Ascending aorta (tissue), 2 donors: ENCODE results near the gene TSNAXIP1. TPM values are rescaled to one million over a fixed set of nuclear protein-coding genes. Genes with fewer than 3 reads are reported as not detected.

Experiments
- DNase-seq, 2 donors: peaks; one replicate each; pipeline ENCODE4 v3.0.0-alpha.2; 2019; ENCODE audit warnings: low spot score in 2 of 2
- H3K27ac ChIP-seq, 2 donors: fragments of 200-600 bp; sonication (generic); one replicate each; pipeline ENCODE4 v1.5.1; 2016 to 2017; ENCODE audit warnings: mild to moderate bottlenecking in 1 of 2
- H3K27me3 ChIP-seq: fragments of 200-600 bp; sonication (generic); one replicate; pipeline ENCODE4 v1.5.1; 2017
- H3K36me3 ChIP-seq, 2 donors: fragments of 200-600 bp; sonication (generic); one replicate each; pipeline ENCODE4 v1.5.1; 2016
- H3K4me1 ChIP-seq, 2 donors: fragments of 200-600 bp; sonication (generic); one replicate each; pipeline ENCODE4 v1.5.1; 2016 to 2017; ENCODE audit warnings: mild to moderate bottlenecking in 1 of 2
- H3K4me3 ChIP-seq, 2 donors: fragments of 200-600 bp; sonication (generic); one replicate each; pipeline ENCODE4 v1.5.1; 2016 to 2017; ENCODE audit warnings: mild to moderate bottlenecking in 1 of 2
- H3K9me3 ChIP-seq, 2 donors: fragments of 200-600 bp; sonication (generic); one replicate each; pipeline ENCODE4 v1.5.1; 2016
- intact Hi-C: fragments of 100-400 bp; cut with DNase I; formaldehyde crosslinking; loops from one replicate; pipeline ENCODE4 v1.15.1; 2023
- total RNA-seq: library from RNA; depleted of rRNA; stranded (reverse); fragments of >200 nt; gene quantifications from one replicate; pipeline ENCODE4 v1.1.0, GENCODE V29; 2016
- TF ChIP-seq, protein P1 (sequence below), 3 experiments: fragments of 200-600 bp in 2 of 3; fragments of 450-650 bp in 1 of 3; sonication (generic) in 2 of 3; IDR thresholded peaks; one replicate each; pipeline ENCODE4 v1.5.1; 2016 to 2019; ENCODE audit warnings: antibody characterized with exemption in 3 of 3, mild to moderate bottlenecking in 1 of 3, moderate library complexity in 1 of 3

Gene TSNAXIP1
- total RNA-seq, 1 donor from 2014 or later = 5.4 TPM

DNA sequence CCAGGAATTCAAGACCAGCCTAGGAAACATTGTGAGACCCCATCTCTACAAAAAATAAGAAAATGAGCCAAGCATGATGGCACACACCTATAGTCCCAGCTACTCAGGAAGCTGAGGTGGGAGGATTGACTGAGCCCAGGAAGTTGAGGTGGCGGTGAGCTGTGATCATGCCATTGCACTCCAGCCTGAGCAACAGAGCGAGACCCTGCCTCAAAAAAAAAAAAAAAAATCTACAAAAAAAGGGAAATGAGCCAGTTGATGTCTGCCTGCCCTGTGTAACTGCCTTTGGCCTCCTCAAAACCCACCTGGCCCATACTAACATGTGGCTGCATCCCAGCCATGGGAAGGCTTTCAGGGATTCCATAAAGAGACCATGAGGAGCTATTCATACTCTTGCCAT, 4.8 kb upstream of the TSNAXIP1 start:
- H3K27me3 ChIP-seq = no peaks in the 10 kb centered on the region
- no peaks in the 10 kb centered on the region for H3K9me3 ChIP-seq
- intact Hi-C loops = loop anchor here (10.0 kb wide), 1 partner anchor 557 kb away; the partner anchor contains the start of genes FHOD1 and SLC9A5
- TF ChIP-seq, protein P1, sequence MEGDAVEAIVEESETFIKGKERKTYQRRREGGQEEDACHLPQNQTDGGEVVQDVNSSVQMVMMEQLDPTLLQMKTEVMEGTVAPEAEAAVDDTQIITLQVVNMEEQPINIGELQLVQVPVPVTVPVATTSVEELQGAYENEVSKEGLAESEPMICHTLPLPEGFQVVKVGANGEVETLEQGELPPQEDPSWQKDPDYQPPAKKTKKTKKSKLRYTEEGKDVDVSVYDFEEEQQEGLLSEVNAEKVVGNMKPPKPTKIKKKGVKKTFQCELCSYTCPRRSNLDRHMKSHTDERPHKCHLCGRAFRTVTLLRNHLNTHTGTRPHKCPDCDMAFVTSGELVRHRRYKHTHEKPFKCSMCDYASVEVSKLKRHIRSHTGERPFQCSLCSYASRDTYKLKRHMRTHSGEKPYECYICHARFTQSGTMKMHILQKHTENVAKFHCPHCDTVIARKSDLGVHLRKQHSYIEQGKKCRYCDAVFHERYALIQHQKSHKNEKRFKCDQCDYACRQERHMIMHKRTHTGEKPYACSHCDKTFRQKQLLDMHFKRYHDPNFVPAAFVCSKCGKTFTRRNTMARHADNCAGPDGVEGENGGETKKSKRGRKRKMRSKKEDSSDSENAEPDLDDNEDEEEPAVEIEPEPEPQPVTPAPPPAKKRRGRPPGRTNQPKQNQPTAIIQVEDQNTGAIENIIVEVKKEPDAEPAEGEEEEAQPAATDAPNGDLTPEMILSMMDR (IDR thresholded peaks at IDR 0.05) = no peak
- no peak for DNase-seq
- peaks cover 10 to 11% of the 10 kb centered on the region in 2 donors for H3K36me3 ChIP-seq
- H3K4me1 ChIP-seq = peaks cover 0 to 8% of the 10 kb centered on the region in 2 donors
- no peak overlapping the region for H3K27ac ChIP-seq
- H3K4me3 ChIP-seq = no peak overlapping the region

DNA sequence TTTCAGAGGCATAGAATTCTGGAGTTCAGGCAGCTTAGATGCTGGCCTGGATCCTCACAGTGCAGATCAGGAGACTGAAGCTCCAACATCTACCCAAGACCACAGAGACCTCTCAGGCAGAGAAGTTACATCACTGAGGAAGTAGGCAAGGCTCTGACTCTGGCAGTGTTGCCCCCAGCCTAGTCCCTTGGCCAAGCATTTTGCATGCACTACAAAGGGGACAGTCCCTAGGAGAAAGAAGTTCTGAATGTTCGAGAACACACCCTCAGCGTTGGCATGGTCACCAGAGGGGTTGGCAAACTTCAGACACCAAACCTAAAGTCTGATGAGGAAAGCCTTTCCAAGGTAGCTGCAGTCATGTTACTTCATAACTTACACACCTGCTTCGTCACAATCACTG, 2.8 kb upstream of the TSNAXIP1 start:
- Histone ChIP-seq H3K27ac (no peak overlapping the region), H3K36me3 (peaks cover 10 to 11% of the 10 kb centered on the region in 2 donors), H3K27me3 (no peaks in the 10 kb centered on the region), H3K4me1 (peaks cover 0 to 12% of the 10 kb centered on the region in 2 donors), H3K4me3 (no peak overlapping the region), H3K9me3 (no peaks in the 10 kb centered on the region)
- no peak for DNase-seq
- intact Hi-C loops = loop anchor here (10.0 kb wide), 1 partner anchor 559 kb away; the partner anchor contains the start of genes FHOD1 and SLC9A5
- TF ChIP-seq, protein P1 (IDR thresholded peaks at IDR 0.05) = no peak

DNA sequence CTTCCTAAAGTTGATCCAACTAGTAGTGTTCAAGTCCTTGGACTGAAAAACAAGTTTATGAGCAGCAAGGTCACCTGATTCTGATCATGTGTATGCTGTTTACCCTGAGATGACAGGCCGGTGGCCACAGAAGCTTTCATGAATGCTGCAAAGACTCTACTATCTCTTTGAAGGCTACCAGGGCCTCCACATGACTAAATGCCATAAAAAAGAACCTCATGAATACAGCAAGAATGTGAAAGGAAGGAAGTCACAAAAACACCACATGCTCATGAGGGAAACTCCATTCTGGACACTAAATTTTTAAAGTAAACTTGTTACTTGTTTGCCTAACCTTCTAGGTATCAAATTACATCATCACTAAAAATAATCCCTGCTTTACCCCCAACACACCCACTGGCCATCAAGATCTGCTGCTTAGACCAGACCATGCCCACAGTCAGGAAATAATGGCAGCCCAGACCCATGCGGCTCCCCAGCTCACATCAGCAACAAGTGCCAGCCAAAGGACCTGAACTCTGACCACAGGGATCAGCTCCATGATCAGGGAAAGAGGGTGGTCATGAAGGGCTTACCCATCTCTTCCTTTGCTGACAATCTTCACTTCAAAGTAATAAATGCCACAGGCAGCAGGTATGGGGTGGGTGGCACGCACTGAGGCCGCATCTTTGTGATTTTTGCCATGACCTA, 1.7 kb upstream of the TSNAXIP1 start:
- H3K27ac ChIP-seq = no peak overlapping the region
- no peaks in the 10 kb centered on the region for H3K27me3 ChIP-seq
- H3K36me3 ChIP-seq = peaks cover 6 to 11% of the 10 kb centered on the region in 2 donors
- TF ChIP-seq, protein P1 (IDR thresholded peaks at IDR 0.05) = no peak
- DNase-seq = no peak
- H3K4me3 ChIP-seq = peak overlapping the region; percentile 87 to 91
- no peaks in the 10 kb centered on the region for H3K9me3 ChIP-seq
- intact Hi-C loops = loop anchor here (5.0 to 10.0 kb wide), 3 partner anchors 278 to 560 kb away; partner anchors contain the start of genes ESRP2, FHOD1, RIPOR1 and SLC9A5
- peaks cover 0 to 12% of the 10 kb centered on the region in 2 donors for H3K4me1 ChIP-seq

- TF ChIP-seq, protein P1 (IDR thresholded peaks at IDR 0.05) = no peak
- H3K9me3 ChIP-seq = no peaks in the 10 kb centered on the region
- intact Hi-C loops = loop anchor here (1.0 to 10.0 kb wide), 7 partner anchors 41 to 561 kb away; partner anchors contain the start of genes ACD, CENPT, DDX28 and DUS2
- H3K4me3 ChIP-seq = peak overlapping the region; percentile 87 to 91
- no peak for DNase-seq
- peaks cover 0 to 12% of the 10 kb centered on the region in 2 donors for H3K4me1 ChIP-seq
- H3K27ac ChIP-seq = peak overlapping the region; percentile 66 to 69
- H3K27me3 ChIP-seq = no peaks in the 10 kb centered on the region
- peaks cover 3 to 10% of the 10 kb centered on the region in 2 donors for H3K36me3 ChIP-seq
Observed at GRCh38 chr16:67805718-67806427, 816 bp upstream of the TSNAXIP1 start.

- peaks cover 0 to 3% of the 10 kb centered on the region in 2 donors for H3K36me3 ChIP-seq
- peak overlapping the region; percentile 87 to 91 for H3K4me3 ChIP-seq
- no peaks in the 10 kb centered on the region for H3K27me3 ChIP-seq
- peaks cover 0 to 12% of the 10 kb centered on the region in 2 donors for H3K4me1 ChIP-seq
- TF ChIP-seq, protein P1 (IDR thresholded peaks at IDR 0.05) = no peak
- no peak for DNase-seq
- intact Hi-C loops = loop anchor here (1.0 to 10.0 kb wide), 7 partner anchors 40 to 562 kb away; partner anchors contain the start of genes CENPT, CTCF, DDX28 and DUS2
- H3K27ac ChIP-seq = peak overlapping the region; percentile 70 to 83
- H3K9me3 ChIP-seq = no peaks in the 10 kb centered on the region
Observed at GRCh38 chr16:67807148-67807682, 526 bp downstream of the TSNAXIP1 start.
